Naive thymus-derived CD8-positive, alpha-beta T cell (primary cell): ENCODE results near the gene TRNT1. TPM values are rescaled to one million over a fixed set of nuclear protein-coding genes. Genes with fewer than 3 reads are reported as not detected.
A peak's percentile ranks its signal among the peaks of the same experiment; 100 is the strongest.

Experiments
- ATAC-seq, 2 donors: fragments of 150-1000 bp; cut with Tn5 transposase in 1 of 2; sonication (Bioruptor Pico), chemical (Tn5 transposase) in 1 of 2; 1 replicate in 1 of 2; 2 replicates in 1 of 2; pipeline ENCODE4 v1.10.0; 2021; ENCODE audit warnings: mild to moderate bottlenecking in 2 of 2, moderate library complexity in 2 of 2
- POLR2A ChIA-PET: fragments of 350-600 bp; sonication (Branson Sonifier 250); formaldehyde crosslinking; loops from one replicate; lab custom pipeline; 2021; ENCODE audit warnings: antibody characterized with exemption; lab: Charles Lee
- DNase-seq, 10 donors: peaks; one replicate each; pipeline versions ENCODE4 v3.0.0 to v3.0.0-alpha.2; 2020 to 2022
- H3K27ac Mint-ChIP-seq, 10 donors: one replicate each; pipeline ENCODE4 v1.8.0; 2020 to 2022; ENCODE audit warnings: mild to moderate bottlenecking in 10 of 10, mixed read lengths in 10 of 10, moderate library complexity in 4 of 10, inconsistent platforms in 1 of 10
- H3K27me3 Mint-ChIP-seq, 5 donors: one replicate each; pipeline ENCODE4 v1.8.0; 2021 to 2022; ENCODE audit warnings: mixed read lengths in 5 of 5
- H3K36me3 Mint-ChIP-seq, 3 donors: one replicate each; pipeline ENCODE4 v1.8.0; 2020 to 2022; ENCODE audit warnings: mixed read lengths in 3 of 3, mild to moderate bottlenecking in 2 of 3, inconsistent platforms in 1 of 3
- H3K4me1 Mint-ChIP-seq, 4 donors: one replicate each; pipeline ENCODE4 v1.8.0; 2021 to 2022; ENCODE audit warnings: mixed read lengths in 4 of 4
- H3K4me3 Mint-ChIP-seq, 10 donors: one replicate each; pipeline ENCODE4 v1.8.0; 2020 to 2022; ENCODE audit warnings: mild to moderate bottlenecking in 10 of 10, mixed read lengths in 10 of 10, moderate library complexity in 6 of 10, inconsistent platforms in 1 of 10
- H3K9me3 Mint-ChIP-seq, 9 donors: one replicate each; pipeline ENCODE4 v1.8.0; 2020 to 2022; ENCODE audit warnings: mixed read lengths in 9 of 9, mild to moderate bottlenecking in 3 of 9, inconsistent platforms in 1 of 9, moderate library complexity in 1 of 9
- polyA plus RNA-seq, 3 donors: library from polyadenylated mRNA; unstranded; fragments of 300-500 nt; fragmentation: Illumina TruSeq; gene quantifications; one replicate each; pipeline ENCODE4 v1.2.3, GENCODE V29; 2021
- total RNA-seq, 8 experiments: library from RNA in 2 of 8; stranded (reverse) in 2 of 8; gene quantifications; one replicate each; pipeline ENCODE4 v1.2.3 and lab custom pipeline; 2021 to 2026

Gene TRNT1
- 10 to 100 TPM; 44.5 to 44.8 TPM for total RNA-seq
- 10 to 100 TPM; 18.0 to 26.4 (median 24.0) TPM for polyA plus RNA-seq
- total RNA-seq (lab: John Stamatoyannopoulos, UW), result 51.5 to 84.7 (median 63.0) reads per million in 6 experiments

DNA sequence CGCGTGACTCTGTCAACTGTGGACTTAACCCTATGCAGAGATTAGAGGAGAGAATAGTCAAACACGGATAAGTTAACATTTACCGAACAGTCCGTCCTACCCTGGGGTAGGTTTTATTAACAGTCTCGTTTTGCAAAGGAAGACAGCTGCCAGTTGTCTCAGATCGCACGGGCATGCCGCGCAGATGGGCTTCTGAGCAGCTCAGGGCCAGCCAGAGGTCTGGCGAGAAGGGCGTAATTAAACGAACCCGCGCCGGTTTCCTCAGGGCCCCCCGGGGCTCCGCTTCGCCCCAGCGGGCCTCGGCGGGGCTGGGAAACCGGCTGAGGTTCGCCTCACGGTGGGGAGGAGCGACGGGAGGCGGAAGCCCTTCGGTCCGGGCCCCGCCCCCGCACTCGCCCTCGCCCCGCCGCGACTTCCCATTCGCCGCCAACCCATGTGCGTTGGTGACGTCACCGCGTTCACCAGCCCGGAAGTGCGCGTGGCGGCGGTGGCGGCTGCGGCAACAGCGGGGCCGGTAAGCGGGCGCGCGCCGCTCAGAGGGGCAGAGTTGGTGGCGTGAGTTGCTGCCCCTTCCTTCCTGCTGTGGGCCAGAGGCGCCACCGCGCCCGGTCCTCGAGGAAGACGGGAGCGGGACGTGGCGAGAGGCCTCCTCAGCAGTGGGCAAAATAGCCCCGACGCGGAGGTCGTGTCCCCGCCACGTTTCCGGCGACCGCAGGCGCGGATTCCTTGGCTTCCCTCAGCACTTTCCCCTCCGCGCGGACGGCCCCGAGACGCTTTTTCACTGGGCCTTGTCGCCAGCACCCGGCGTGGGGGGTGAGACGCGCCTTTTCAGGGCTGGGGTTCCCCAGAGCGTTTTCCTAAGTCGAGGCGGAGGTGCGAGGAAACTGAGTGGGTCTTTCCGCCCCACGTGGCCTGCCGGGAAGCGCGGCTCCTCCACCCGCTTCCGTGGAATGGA lies at the start of gene TRNT1:
TSS of gene TRNT1 (plus strand) at position 464 of the 955 bp plus-strand sequence. CDS start 2,101 bp downstream, outside the sequence.
- H3K4me3 Mint-ChIP-seq, result peak within 1 kb of the TSS; percentile 92 to 98 (median 97)
- H3K9me3 Mint-ChIP-seq, result no peaks in the 10 kb centered on the region
- POLR2A ChIA-PET, result interaction anchor here (1.0 to 1.6 kb wide), 2 partner anchors 46 to 65 kb away, joined by 6 read pairs; no protein-coding TSS in a partner anchor
- H3K27me3 Mint-ChIP-seq, result no peaks in the 10 kb centered on the region
- peaks cover 20 to 45% (median 44%) of the 10 kb centered on the region in 4 donors for H3K4me1 Mint-ChIP-seq
- H3K27ac Mint-ChIP-seq, result peak within 1 kb of the TSS; percentile 94 to 99 (median 98)
- DNase-seq, result peak; percentile 91 to 97 (median 96)
- peak; percentile 93 to 95 for ATAC-seq
- H3K36me3 Mint-ChIP-seq, result peaks cover 0 to 24% (median 12%) of the 10 kb centered on the region in 3 donors

DNA sequence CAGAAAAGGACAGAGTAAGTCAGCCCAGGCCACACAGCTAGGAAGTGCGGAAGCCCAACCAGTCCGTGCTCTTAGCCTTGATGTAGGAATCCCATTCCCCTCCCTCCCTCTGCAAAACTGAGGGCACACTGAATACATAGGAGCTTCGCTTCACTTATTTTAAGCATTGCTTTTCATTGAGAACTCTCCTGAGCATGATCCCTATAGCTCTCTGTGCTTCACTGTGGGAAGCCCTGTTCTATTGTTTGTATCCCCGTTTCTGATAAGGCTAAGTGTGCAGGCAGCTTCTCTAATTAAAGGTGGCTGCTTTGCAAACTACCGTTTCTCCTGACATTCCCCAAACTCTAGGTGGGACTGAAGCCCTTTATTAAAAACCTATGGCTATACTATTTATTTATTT lies 46.4 kb upstream of the TRNT1 start:
- DNase-seq (no peak), ATAC-seq (no peak)
- POLR2A ChIA-PET, result no interaction called here
- peaks cover 0 to 10% (median 4%) of the 10 kb centered on the region in 5 donors for H3K27me3 Mint-ChIP-seq
- no peak overlapping the region for H3K27ac Mint-ChIP-seq
- H3K4me1 Mint-ChIP-seq, result peaks cover 0 to 5% (median 1%) of the 10 kb centered on the region in 4 donors
- no peak overlapping the region for H3K4me3 Mint-ChIP-seq
- H3K9me3 Mint-ChIP-seq, result no peaks in the 10 kb centered on the region
- no peaks in the 10 kb centered on the region for H3K36me3 Mint-ChIP-seq

DNA sequence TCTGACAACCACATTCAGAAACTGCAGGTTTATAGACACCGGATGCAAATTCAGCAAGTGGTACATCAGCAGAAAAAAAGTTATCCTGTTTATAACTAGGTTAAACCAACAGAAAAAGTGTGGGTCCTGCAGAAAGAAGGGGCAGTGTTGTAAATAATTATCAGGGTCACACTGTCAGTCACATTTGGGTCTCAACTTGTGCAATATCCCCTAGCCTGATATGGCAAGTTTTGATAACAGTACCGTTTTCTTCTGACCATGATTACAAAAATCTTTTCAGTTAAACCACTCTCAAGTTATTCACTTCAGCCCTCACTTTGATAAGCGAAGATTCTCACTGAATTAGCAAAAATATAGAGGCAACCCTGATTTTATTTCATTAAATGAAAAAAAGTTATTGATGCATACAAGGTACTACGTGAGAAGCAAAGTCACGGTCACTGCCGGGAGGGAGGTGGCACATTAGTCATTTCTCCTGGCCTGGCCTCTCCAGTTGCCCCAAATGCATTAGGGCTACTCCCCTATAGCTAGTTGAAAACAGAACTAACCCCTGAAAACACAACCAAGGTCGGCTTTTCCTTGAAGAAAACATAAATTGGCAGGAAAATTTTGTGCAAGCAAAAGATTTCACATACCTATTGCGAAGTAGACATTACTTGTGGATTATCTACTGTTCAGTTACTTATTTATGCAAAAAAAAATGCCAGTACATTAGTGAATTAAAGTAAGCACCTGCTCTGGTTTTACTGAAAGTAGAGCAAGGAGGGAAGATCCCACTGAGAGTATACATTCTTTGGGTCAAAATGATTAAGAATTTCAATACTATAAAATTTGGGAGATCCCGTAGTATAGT lies 45.1 kb upstream of the TRNT1 start:
- ATAC-seq, result no peak
- no peaks in the 10 kb centered on the region for H3K9me3 Mint-ChIP-seq
- peaks cover 0 to 5% (median 1%) of the 10 kb centered on the region in 4 donors for H3K4me1 Mint-ChIP-seq
- H3K27ac Mint-ChIP-seq, result no peak overlapping the region
- H3K4me3 Mint-ChIP-seq, result no peak overlapping the region
- POLR2A ChIA-PET, result no interaction called here
- H3K27me3 Mint-ChIP-seq, result peaks cover 0 to 10% (median 6%) of the 10 kb centered on the region in 5 donors
- H3K36me3 Mint-ChIP-seq, result no peaks in the 10 kb centered on the region
- no peak for DNase-seq

DNA sequence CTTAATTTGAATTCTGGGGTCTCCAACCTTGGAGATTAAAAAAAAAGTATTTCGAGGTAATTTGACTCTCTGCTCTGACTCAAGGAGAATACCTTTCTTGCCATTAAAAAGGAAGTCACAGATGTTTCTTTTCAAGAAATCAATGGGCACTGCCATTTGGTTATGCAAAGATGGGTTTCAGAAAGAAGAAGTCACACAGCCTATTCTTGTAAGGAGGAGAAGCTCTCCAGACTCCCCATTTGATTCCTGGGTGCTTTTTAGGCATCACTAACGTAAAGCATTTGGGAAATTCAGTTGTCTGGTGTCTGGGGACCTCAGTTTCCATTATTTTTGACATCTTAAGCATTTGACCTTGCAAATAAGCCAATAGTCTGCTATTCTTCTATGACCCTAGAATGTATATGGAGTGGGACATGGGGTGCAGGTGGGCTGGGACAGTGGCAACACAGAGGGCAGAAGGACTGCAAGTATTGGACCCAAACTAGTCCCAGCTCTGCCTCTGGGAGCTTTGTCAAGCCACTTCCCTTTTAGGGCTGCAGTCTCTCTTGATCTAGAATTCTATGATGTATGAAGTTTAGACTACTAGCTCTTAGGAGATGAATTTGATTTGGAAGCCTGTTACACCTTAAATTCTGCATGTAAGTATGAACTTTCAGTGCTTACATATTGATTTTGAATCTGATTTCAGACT lies 44.4 kb upstream of the TRNT1 start:
- Mint-ChIP-seq H3K36me3 (no peaks in the 10 kb centered on the region), H3K27ac (no peak overlapping the region), H3K4me1 (peaks cover 0 to 5% (median 1%) of the 10 kb centered on the region in 4 donors), H3K4me3 (no peak overlapping the region), H3K9me3 (no peaks in the 10 kb centered on the region), H3K27me3 (peaks cover 0 to 10% (median 6%) of the 10 kb centered on the region in 5 donors)
- ATAC-seq, result no peak
- POLR2A ChIA-PET, result no interaction called here
- DNase-seq, result no peak

DNA sequence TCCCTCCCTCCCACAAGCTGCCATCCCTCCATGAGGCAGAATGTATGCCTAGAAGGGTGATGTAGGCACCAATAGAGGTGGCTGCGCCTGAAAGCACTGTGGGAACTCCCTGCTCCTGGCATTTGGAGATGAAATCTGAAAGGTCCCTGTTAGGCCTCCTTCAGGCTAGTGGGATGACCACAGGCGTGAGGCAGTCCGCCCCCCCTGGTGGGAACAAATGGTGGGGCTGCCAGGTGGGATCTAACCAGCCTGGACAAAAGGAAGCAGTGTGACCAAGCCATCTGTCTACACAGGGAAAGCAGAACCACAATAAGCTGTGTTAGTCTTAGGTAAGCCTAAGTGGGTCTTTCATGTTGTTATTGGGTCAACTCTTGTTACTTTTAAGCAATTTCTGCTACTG lies 41.9 kb upstream of the TRNT1 start:
- H3K27me3 Mint-ChIP-seq, result peaks cover 0 to 4% (median 0%) of the 10 kb centered on the region in 5 donors

DNA sequence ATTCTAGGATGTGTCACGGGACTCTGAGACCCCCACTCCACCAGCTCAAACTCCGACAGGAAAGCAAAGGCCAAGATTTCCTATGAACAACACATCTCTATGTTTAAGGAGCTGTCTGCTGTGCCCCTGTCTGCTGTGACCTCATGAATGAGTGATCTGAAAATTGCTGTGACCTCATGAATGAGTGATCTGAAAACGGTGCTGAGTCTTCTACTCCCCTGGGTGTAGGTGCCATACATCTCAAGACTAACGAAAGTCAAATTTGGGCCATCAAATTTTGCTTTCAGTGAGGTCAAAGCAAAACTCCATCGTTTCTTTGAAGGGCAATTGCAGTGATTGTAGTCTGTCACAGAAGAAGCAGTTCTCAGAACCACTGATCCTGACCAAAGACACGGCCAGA lies 41.0 kb upstream of the TRNT1 start:
- ATAC-seq, result no peak
- no peaks in the 10 kb centered on the region for H3K36me3 Mint-ChIP-seq
- peak overlapping the region in 1 of 10 donors; percentile 12 for H3K4me3 Mint-ChIP-seq

More for the DNA sequence above, 41.9 kb upstream of the TRNT1 start:
- Mint-ChIP-seq H3K9me3 (no peaks in the 10 kb centered on the region), H3K27ac (peak overlapping the region in 2 of 10 donors; percentile 15 to 32), H3K4me3 (no peak overlapping the region), H3K36me3 (no peaks in the 10 kb centered on the region), H3K4me1 (peaks cover 0 to 13% (median 0%) of the 10 kb centered on the region in 4 donors)
- POLR2A ChIA-PET, result no interaction called here
- ATAC-seq, result no peak
- DNase-seq, result no peak

DNA sequence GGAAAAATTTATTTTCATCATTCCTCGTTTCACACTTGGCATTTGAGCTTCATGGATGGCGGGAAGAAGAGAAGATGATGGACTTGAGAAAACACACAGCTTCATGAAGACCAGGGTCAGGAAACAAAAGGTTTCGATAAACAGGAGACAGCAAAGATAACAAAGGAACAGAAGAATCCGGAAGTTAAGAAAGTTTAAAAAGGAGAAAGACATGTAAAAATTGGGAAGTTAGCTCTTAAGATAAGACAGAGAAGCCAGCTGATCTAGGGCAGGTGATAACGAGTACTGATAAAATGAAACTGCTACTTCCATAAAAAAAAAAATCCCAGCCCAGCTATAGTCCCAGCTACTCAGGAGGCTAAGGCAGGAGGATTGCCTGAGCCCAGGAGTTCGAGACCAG lies 40.5 kb upstream of the TRNT1 start:
- Mint-ChIP-seq H3K36me3 (no peaks in the 10 kb centered on the region), H3K27me3 (peaks cover 0 to 2% (median 0%) of the 10 kb centered on the region in 5 donors), H3K9me3 (no peaks in the 10 kb centered on the region), H3K4me1 (peaks cover 0 to 13% (median 0%) of the 10 kb centered on the region in 4 donors), H3K4me3 (no peak overlapping the region), H3K27ac (no peak overlapping the region)
- ATAC-seq (no peak), DNase-seq (no peak)
- POLR2A ChIA-PET, result no interaction called here

More for the DNA sequence above, 41.0 kb upstream of the TRNT1 start:
- no peak for DNase-seq
- Mint-ChIP-seq H3K9me3 (no peaks in the 10 kb centered on the region), H3K27me3 (peaks cover 0 to 2% (median 0%) of the 10 kb centered on the region in 5 donors), H3K4me1 (peaks cover 0 to 13% (median 0%) of the 10 kb centered on the region in 4 donors), H3K27ac (no peak overlapping the region)
- POLR2A ChIA-PET, result no interaction called here

DNA sequence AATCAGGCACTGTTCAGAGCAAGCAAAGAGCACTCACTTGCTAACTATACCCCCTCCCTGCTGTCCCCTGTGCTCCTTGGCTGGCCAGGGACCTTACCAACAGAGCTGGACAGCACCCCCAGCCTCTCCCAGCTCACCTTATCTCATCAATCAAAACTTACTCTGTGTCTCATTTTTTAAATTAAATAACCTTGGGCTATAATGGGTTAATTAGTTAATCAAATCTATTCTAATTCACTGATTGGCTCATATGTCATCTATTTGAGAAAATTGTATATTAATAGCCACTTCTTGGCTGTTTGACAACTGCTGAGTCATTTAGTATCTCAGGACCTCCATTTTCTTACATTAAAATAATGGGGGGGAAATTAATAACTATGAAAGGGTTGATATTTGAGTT lies 39.5 kb upstream of the TRNT1 start:
- Mint-ChIP-seq H3K27me3 (peaks cover 0 to 2% (median 0%) of the 10 kb centered on the region in 5 donors), H3K4me1 (peaks cover 0 to 11% (median 0%) of the 10 kb centered on the region in 4 donors), H3K9me3 (no peaks in the 10 kb centered on the region), H3K36me3 (no peaks in the 10 kb centered on the region), H3K27ac (no peak overlapping the region), H3K4me3 (no peak overlapping the region)
- DNase-seq (no peak), ATAC-seq (no peak)
- POLR2A ChIA-PET, result no interaction called here

DNA sequence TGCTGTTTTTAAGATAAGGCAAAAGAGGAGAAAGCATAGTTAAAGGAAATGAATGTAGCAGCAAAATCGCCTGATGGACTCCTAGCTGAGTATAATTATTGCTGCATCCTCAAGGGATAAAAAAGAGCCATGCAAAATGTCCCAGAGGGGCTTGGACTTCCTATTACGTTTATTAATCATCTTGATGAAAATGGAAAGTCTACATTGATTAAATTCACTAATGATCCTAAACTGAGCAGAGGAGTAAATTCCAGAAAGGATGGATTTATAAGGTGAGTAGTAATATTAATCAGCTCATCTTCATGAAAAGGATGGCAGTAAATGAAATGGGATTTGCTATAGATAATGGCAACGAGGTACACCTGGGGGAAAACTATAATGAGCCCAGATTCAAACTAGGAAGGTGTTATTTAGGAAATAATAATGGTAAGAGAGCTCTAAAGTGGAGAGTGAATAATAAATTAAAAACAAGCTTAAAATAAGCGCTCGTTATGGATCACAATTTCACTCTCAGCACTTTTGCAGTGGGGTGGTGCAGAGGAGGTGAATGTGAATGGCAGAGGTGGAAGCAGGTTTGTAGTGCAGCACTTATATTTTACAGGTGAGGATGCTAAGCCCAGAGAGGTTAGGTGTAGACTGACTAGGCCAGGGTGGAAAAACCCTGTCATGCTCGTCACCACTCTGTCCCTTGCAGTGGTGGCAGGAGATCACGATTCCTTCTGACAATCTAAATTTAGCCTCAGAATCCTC lies 38.8 kb upstream of the TRNT1 start:
- Mint-ChIP-seq H3K4me1 (peaks cover 0 to 8% (median 0%) of the 10 kb centered on the region in 4 donors), H3K27me3 (peaks cover 0 to 2% (median 0%) of the 10 kb centered on the region in 5 donors), H3K27ac (no peak overlapping the region), H3K4me3 (no peak overlapping the region), H3K9me3 (no peaks in the 10 kb centered on the region), H3K36me3 (no peaks in the 10 kb centered on the region)
- ATAC-seq (no peak), DNase-seq (no peak)
- POLR2A ChIA-PET, result no interaction called here

DNA sequence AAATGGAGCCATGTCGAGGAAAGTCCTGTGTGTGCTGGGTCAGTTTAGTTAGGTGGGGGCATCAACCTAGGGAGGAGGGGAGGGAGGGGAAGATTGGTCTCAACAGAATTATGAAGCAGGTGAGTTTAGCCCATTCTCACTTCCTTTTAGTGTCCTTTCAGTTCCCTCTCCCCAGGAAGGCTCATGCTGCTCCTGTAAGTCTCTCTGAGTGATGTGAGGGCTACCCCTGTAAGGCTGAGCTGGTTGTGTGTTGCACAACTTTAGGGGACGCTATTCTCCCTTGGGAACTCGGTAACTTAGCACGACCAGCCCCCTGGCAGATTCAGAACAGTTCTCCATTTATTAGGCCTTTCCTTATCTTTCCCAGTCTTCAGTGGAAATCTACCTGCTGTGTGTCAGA lies 37.7 kb upstream of the TRNT1 start:
- Mint-ChIP-seq H3K9me3 (no peaks in the 10 kb centered on the region), H3K4me3 (no peak overlapping the region), H3K36me3 (no peaks in the 10 kb centered on the region), H3K27me3 (peaks cover 0 to 2% (median 0%) of the 10 kb centered on the region in 5 donors), H3K27ac (no peak overlapping the region), H3K4me1 (peaks cover 0 to 8% (median 0%) of the 10 kb centered on the region in 4 donors)
- POLR2A ChIA-PET, result no interaction called here
- ATAC-seq (no peak), DNase-seq (no peak)

DNA sequence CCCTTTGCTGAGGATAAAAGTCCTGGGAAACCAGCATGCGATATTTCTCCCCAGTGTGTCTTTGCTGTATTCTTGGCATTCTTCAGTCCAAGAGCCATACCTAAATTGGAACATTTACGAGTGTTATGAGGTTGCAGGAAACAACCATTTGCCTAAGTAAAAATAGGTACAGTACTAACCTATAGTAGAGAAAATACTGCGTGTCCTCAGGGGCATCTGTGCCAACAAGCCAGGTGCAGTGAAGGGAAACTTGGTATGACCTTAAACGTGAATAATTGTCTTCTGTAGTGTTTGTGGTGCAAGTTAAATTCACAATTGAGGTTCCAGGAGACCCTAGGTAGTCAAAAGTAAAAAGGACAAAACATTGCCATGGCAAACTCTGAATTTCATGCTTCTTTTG lies 28.8 kb upstream of the TRNT1 start:
- Mint-ChIP-seq H3K4me1 (no peaks in the 10 kb centered on the region), H3K36me3 (no peaks in the 10 kb centered on the region), H3K4me3 (no peak overlapping the region), H3K27me3 (peaks cover 0 to 14% (median 0%) of the 10 kb centered on the region in 5 donors), H3K9me3 (no peaks in the 10 kb centered on the region), H3K27ac (no peak overlapping the region)
- POLR2A ChIA-PET, result no interaction called here
- no peak for ATAC-seq
- no peak for DNase-seq
